Tibial nerve (tissue), 4 donors: ENCODE data around the gene CYSLTR2. TPM values are rescaled to one million over a fixed set of nuclear protein-coding genes. Genes with fewer than 3 reads are reported as not detected.

Source experiments
- DNase-seq, 2 donors: peaks; one replicate each; pipeline ENCODE4 v3.0.0-alpha.2; 2019; ENCODE audit warnings: low spot score in 2 of 2
- H3K27ac ChIP-seq, 4 donors: fragments of 200-600 bp; sonication (generic) in 3 of 4; one replicate each; pipeline ENCODE4 v1.5.1; 2017 to 2019; ENCODE audit warnings: mild to moderate bottlenecking in 1 of 4
- H3K27me3 ChIP-seq, 2 donors: fragments of 200-600 bp; sonication (generic) in 1 of 2; one replicate each; pipeline versions ENCODE4 v1.5.1 to v1.6.0; 2017 to 2019
- H3K36me3 ChIP-seq, 3 donors: fragments of 200-600 bp; sonication (generic); one replicate each; pipeline ENCODE4 v1.5.1; 2018 to 2019
- H3K4me1 ChIP-seq, 4 donors: fragments of 200-600 bp; sonication (generic) in 3 of 4; one replicate each; pipeline ENCODE4 v1.5.1; 2017 to 2019
- H3K4me3 ChIP-seq, 4 donors: fragments of 200-600 bp; sonication (generic) in 3 of 4; one replicate each; pipeline ENCODE4 v1.5.1; 2017 to 2019; ENCODE audit warnings: mild to moderate bottlenecking in 1 of 4, moderate library complexity in 1 of 4
- H3K9me3 ChIP-seq, 4 donors: fragments of 200-600 bp; sonication (generic) in 3 of 4; one replicate each; pipeline ENCODE4 v1.5.1; 2017 to 2019
- CTCF ChIP-seq, 5 experiments: fragments of 200-600 bp in 3 of 5; fragments of 450-650 bp in 2 of 5; sonication (generic) in 3 of 5; IDR thresholded peaks; one replicate each; pipeline ENCODE4 v1.5.1; 2016 to 2019; ENCODE audit warnings: antibody characterized with exemption in 5 of 5, mild to moderate bottlenecking in 3 of 5, moderate library complexity in 2 of 5
- EP300 ChIP-seq, 2 donors: sonication (generic); formaldehyde crosslinking; IDR thresholded peaks; one replicate each; pipeline ENCODE4 v1.6.1; 2017; ENCODE audit warnings: antibody characterized with exemption in 2 of 2, mild to moderate bottlenecking in 1 of 2
- POLR2A ChIP-seq, 2 donors: fragments of 450-650 bp; IDR thresholded peaks; one replicate each; pipeline ENCODE4 v1.6.1; 2017; ENCODE audit warnings: antibody characterized with exemption in 2 of 2, mild to moderate bottlenecking in 2 of 2, moderate library complexity in 2 of 2
- WGBS, 2 donors: methylation state at CpG; one replicate each; pipeline ENCODE4 v1.1.5; 2018; 5-methylcytosine and 5-hydroxymethylcytosine counted together
- total RNA-seq, 4 donors: library from RNA; depleted of rRNA; stranded (reverse); fragments of >200 nt; gene quantifications; one replicate each; pipeline ENCODE4 v1.1.0, GENCODE V29; 2016

CYSLTR2 gene
- total RNA-seq, 4 donors from 2014 or later, result 0.22 TPM; not detected in 3

- Histone ChIP-seq H3K4me1 (peaks cover 0 to 34% (median 12%) of the 10 kb centered on the region in 4 donors), H3K27me3 (no peaks in the 10 kb centered on the region), H3K4me3 (no peak overlapping the region), H3K9me3 (no peaks in the 10 kb centered on the region), H3K36me3 (no peaks in the 10 kb centered on the region), H3K27ac (peak overlapping the region in 1 of 4 donors; percentile 34)
- TF ChIP-seq POLR2A (IDR thresholded peaks at IDR 0.05) (no peak), EP300 (IDR thresholded peaks at IDR 0.05) (no peak), CTCF (IDR thresholded peaks at IDR 0.05) (no peak)
- 89 to 95% methylated on average over 4 of the region's 4 CpGs for WGBS, 2 donors
- no peak for DNase-seq
Measured at GRCh38 chr13:48655291-48655690, 1.6 kb downstream of the CYSLTR2 start.

GRCh38 chr13:48656608-48657007 is 2.9 kb downstream of the CYSLTR2 start:
- no peaks in the 10 kb centered on the region for H3K27me3 ChIP-seq
- WGBS, 2 donors, result 27 to 37% methylated on average over 3 of the region's 3 CpGs
- H3K4me1 ChIP-seq, result peaks cover 0 to 44% (median 12%) of the 10 kb centered on the region in 4 donors
- H3K27ac ChIP-seq, result peak overlapping the region in 2 of 4 donors; percentile 10 to 69
- no peaks in the 10 kb centered on the region for H3K9me3 ChIP-seq
- no peaks in the 10 kb centered on the region for H3K36me3 ChIP-seq
- no peak for TF ChIP-seq EP300 (IDR thresholded peaks at IDR 0.05)
- TF ChIP-seq POLR2A (IDR thresholded peaks at IDR 0.05), result no peak
- no peak for TF ChIP-seq CTCF (IDR thresholded peaks at IDR 0.05)
- no peak overlapping the region for H3K4me3 ChIP-seq
- DNase-seq, result no peak

- TF ChIP-seq EP300 (IDR thresholded peaks at IDR 0.05) (peak in 1 of 2 donors; percentile 54), CTCF (IDR thresholded peaks at IDR 0.05) (no peak), POLR2A (IDR thresholded peaks at IDR 0.05) (no peak)
- no peaks in the 10 kb centered on the region for H3K27me3 ChIP-seq
- H3K36me3 ChIP-seq, result no peaks in the 10 kb centered on the region
- peak overlapping the region in 2 of 4 donors; percentile 15 to 63 for H3K27ac ChIP-seq
- peaks cover 0 to 8% (median 3%) of the 10 kb centered on the region in 4 donors for H3K9me3 ChIP-seq
- peak in 1 of 2 donors; percentile 31 for DNase-seq
- WGBS, 2 donors, result 27 to 33% methylated on average over 4 of the region's 4 CpGs
- peaks cover 0 to 20% (median 3%) of the 10 kb centered on the region in 4 donors for H3K4me1 ChIP-seq
- no peak overlapping the region for H3K4me3 ChIP-seq
Measured at GRCh38 chr13:48660361-48661076, 6.8 kb downstream of the CYSLTR2 start.

- Histone ChIP-seq H3K4me3 (no peak overlapping the region), H3K9me3 (peaks cover 0 to 11% (median 5%) of the 10 kb centered on the region in 4 donors), H3K27me3 (no peaks in the 10 kb centered on the region), H3K4me1 (peaks cover 0 to 16% (median 3%) of the 10 kb centered on the region in 4 donors), H3K36me3 (no peaks in the 10 kb centered on the region), H3K27ac (peak overlapping the region in 1 of 4 donors; percentile 63)
- no peak for TF ChIP-seq CTCF (IDR thresholded peaks at IDR 0.05)
- TF ChIP-seq POLR2A (IDR thresholded peaks at IDR 0.05), result no peak
- TF ChIP-seq EP300 (IDR thresholded peaks at IDR 0.05), result no peak
- WGBS, 2 donors, result 82 to 87% methylated on average over 5 of the region's 5 CpGs
- DNase-seq, result no peak
Measured at GRCh38 chr13:48661107-48661506, 7.4 kb downstream of the CYSLTR2 start.

GRCh38 chr13:48662226-48662625 is 8.5 kb downstream of the CYSLTR2 start:
- 90 to 91% methylated on average over 1 of the region's 1 CpG for WGBS, 2 donors
- H3K4me3 ChIP-seq, result no peak overlapping the region
- no peaks in the 10 kb centered on the region for H3K36me3 ChIP-seq
- no peak overlapping the region for H3K27ac ChIP-seq
- H3K9me3 ChIP-seq, result peaks cover 0 to 22% (median 7%) of the 10 kb centered on the region in 4 donors
- TF ChIP-seq EP300 (IDR thresholded peaks at IDR 0.05), result no peak
- no peak for TF ChIP-seq POLR2A (IDR thresholded peaks at IDR 0.05)
- TF ChIP-seq CTCF (IDR thresholded peaks at IDR 0.05), result no peak
- no peaks in the 10 kb centered on the region for H3K27me3 ChIP-seq
- peaks cover 0 to 16% (median 0%) of the 10 kb centered on the region in 4 donors for H3K4me1 ChIP-seq
- DNase-seq, result no peak
